ENCODE results near the gene SPTBN5.

- TF ChIP-seq CTCF (IDR thresholded peaks at IDR 0.05) (no peak), EZH2 (IDR thresholded peaks at IDR 0.05; ENCODE audit: borderline replicate concordance, insufficient read depth, low read depth, low read length, poor library complexity, severe bottlenecking) (no peak)
Observed at GRCh38 chr15:41814534-41814933, 79.3 kb downstream of the SPTBN5 start.

All from B cell (primary cell).